Measurements from ENCODE around the gene DYRK3.

DNA sequence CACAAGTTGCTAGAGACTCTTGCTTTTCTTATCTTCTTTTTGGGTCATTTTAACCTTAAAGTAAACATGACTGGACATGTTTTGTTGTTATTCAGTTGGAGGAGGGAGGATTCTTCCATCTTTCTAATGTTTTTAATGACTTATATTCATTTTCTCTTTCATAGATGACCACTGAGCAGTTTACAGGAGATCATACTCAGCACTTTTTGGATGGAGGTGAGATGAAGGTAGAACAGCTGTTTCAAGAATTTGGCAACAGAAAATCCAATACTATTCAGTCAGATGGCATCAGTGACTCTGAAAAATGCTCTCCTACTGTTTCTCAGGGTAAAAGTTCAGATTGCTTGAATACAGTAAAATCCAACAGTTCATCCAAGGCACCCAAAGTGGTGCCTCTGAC lies 11.9 kb downstream of the DYRK3 start:
- TF ChIP-seq CHD4 (IDR thresholded peaks at IDR 0.05; ENCODE audit: insufficient read depth, insufficient replicate concordance, low read depth, low read length, poor library complexity, severe bottlenecking): no peak
- TF ChIP-seq ZNF146 (CRISPR knock-in tag; IDR thresholded peaks at IDR 0.05; ENCODE audit: unreplicated experiment): no peak
- TF ChIP-seq CBX2 (IDR thresholded peaks at IDR 0.05; ENCODE audit: insufficient read depth, low read length, poor library complexity, severe bottlenecking): no peak
- TF ChIP-seq POU5F1 (IDR thresholded peaks at IDR 0.05; ENCODE audit: borderline replicate concordance, low read depth, low read length, partially characterized antibody): no peak
- TF ChIP-seq, protein P1, sequence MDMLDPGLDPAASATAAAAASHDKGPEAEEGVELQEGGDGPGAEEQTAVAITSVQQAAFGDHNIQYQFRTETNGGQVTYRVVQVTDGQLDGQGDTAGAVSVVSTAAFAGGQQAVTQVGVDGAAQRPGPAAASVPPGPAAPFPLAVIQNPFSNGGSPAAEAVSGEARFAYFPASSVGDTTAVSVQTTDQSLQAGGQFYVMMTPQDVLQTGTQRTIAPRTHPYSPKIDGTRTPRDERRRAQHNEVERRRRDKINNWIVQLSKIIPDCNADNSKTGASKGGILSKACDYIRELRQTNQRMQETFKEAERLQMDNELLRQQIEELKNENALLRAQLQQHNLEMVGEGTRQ (CRISPR knock-in tag; IDR thresholded peaks at IDR 0.05): no peak
- TF ChIP-seq EZH2 (IDR thresholded peaks at IDR 0.05; ENCODE audit: borderline replicate concordance, low read depth, low read length): no peak
- TF ChIP-seq ZNF12 (CRISPR knock-in tag; IDR thresholded peaks at IDR 0.05): no peak
- no peak for TF ChIP-seq TAF15 (IDR thresholded peaks at IDR 0.05; ENCODE audit: low read depth, low read length)
- TF ChIP-seq RCOR1 (IDR thresholded peaks at IDR 0.05; ENCODE audit: borderline replicate concordance in 1 of 2, low read depth in 2 of 2, low read length in 2 of 2): no peak
